Measurements from ENCODE around the gene NAV2. TPM values are rescaled to one million over a fixed set of nuclear protein-coding genes. Genes with fewer than 3 reads are reported as not detected.

Gene NAV2
- total and polyA plus RNA-seq, 10 donors = 0.46 to 11.6 (median 4.1) TPM

DNA sequence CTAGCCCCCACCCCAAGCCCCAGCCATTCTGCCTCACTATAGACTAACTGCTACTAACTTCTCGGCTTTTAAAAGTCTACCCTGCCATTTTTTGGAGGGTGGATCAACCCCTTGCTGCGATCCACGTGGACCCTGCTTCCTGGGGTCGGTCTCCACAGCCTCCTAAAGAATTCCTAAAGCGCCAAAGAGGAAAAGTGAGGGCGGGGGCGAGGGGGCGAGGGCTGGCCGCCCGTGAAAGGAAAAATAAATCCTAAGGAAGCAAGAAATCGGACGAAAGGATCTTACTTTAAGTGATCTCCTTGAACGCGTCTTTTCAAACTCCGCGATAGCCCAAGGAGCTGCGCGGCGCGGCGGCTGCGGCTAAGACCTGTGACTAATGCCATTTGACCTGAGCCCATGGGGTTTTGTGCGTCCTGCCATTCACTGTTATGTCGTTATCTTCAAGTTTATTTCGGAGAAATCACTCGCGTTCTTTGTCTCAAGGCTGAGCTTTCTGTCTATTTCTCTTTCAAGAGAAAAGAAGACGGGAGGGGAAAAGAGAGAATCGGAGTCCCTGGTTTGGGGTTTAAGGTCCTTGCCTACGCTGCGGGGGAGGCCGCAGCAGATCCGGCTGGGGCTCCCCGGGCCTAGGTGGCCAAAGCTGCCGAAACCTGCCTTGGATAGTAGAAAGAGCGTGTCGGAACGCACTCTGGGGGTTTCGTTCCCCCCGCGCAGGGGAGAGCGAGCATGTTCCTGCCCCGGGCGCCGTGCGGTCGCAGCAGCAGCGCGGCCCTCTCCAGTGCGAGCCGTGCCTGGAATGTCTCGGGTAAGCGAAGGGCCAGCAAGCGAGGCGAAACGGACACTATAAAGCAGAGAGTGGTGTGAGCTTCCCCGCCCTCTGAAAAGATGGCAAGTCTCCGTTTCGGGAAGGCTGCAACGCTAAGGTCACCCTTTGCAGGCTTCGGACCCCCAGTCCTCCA is 450.5 kb downstream of the NAV2 start:
- peaks cover 8 to 100% (median 93%) of the 10 kb centered on the region in 7 donors for H3K27me3 ChIP-seq (replicated peaks in 1 of 7)
- H3K4me1 ChIP-seq = peaks cover 0 to 22% (median 13%) of the 10 kb centered on the region in 6 donors
- 2 to 7% (median 3%) methylated on average over 61 of the region's 61 CpGs for WGBS, 5 donors
- H3K9me3 ChIP-seq = peaks cover 0 to 13% (median 0%) of the 10 kb centered on the region in 8 donors
- H3K4me3 ChIP-seq = peak overlapping the region in 5 of 8 donors; percentile 3 to 50 (median 7)
- H3K36me3 ChIP-seq = no peaks in the 10 kb centered on the region
- no peak for TF ChIP-seq CTCF (IDR thresholded peaks at IDR 0.05 in 8 of 11, conservative IDR thresholded peaks at IDR 0.05 in 3 of 11)
- TF ChIP-seq POLR2AphosphoS5 (IDR thresholded peaks at IDR 0.05) = no peak
- no peak for TF ChIP-seq POLR2A (IDR thresholded peaks at IDR 0.05)
- intact Hi-C loops (cut with DNase I; ENCODE audit: low total_unique reads) = no loop called here
- no peak for DNase-seq
- no peak overlapping the region for H3K27ac ChIP-seq

GRCh38 chr11:20163783-20164481 is 451.3 kb downstream of the NAV2 start:
- H3K27me3 ChIP-seq (replicated peaks in 1 of 7) = peaks cover 8 to 100% (median 85%) of the 10 kb centered on the region in 7 donors
- no peak overlapping the region for H3K27ac ChIP-seq
- DNase-seq = no peak
- WGBS, 5 donors = 7 to 14% (median 7%) methylated on average over 18 to 26 of the region's 26 CpGs
- H3K9me3 ChIP-seq = peaks cover 0 to 13% (median 0%) of the 10 kb centered on the region in 8 donors
- intact Hi-C loops (cut with DNase I; ENCODE audit: low total_unique reads) = no loop called here
- H3K4me1 ChIP-seq = peaks cover 0 to 22% (median 13%) of the 10 kb centered on the region in 6 donors
- H3K36me3 ChIP-seq = no peaks in the 10 kb centered on the region
- H3K4me3 ChIP-seq = peak overlapping the region in 5 of 8 donors; percentile 3 to 50 (median 7)
- TF ChIP-seq CTCF (IDR thresholded peaks at IDR 0.05 in 8 of 11, conservative IDR thresholded peaks at IDR 0.05 in 3 of 11) (no peak), POLR2AphosphoS5 (IDR thresholded peaks at IDR 0.05) (no peak), POLR2A (IDR thresholded peaks at IDR 0.05) (no peak)

Small RNA genes lying within 50 kb of the gene (microRNA-seq; reads per million reads assigned to microRNA genes)
- gene MIR4694 = 0 to 0.70 (median 0) reads per million in 3 donors

Small RNA genes lying within 50 kb of the gene (small RNA-seq; reads per million reads assigned to genes)
- 0 reads per million in 4 donors for gene MIR4694
